Caki2 (cell line): Measurements from ENCODE around the gene GLI2. TPM values are rescaled to one million over a fixed set of nuclear protein-coding genes. Genes with fewer than 3 reads are reported as not detected.

Source experiments
- DNase-seq: peaks from one replicate; pipeline ENCODE4 v3.0.0-alpha.2; 2015; ENCODE audit warnings: low read depth
- in situ Hi-C: cut with HindIII; loops from 2 replicates; pipeline ENCODE4 v1.10.0; 2016; ENCODE audit warnings: low sequenced_read_pairs, low pct_unique_long_range_greater_than_20kb, mixed read lengths
- total RNA-seq: library from RNA; depleted of rRNA; stranded (reverse); fragments of >200 nt; shearing (Covaris generic); gene quantifications from 2 replicates; pipeline ENCODE4 v1.2.3, GENCODE V29; 2014; ENCODE audit warnings: low replicate concordance

The GLI2 gene
- total RNA-seq, 1 experiment from 2014 or later, result 0.44 TPM

- DNase-seq, result no peak
- in situ Hi-C loops, result no loop called here
Observed at GRCh38 chr2:120774557-120775160, 39.0 kb downstream of the GLI2 start.

DNA sequence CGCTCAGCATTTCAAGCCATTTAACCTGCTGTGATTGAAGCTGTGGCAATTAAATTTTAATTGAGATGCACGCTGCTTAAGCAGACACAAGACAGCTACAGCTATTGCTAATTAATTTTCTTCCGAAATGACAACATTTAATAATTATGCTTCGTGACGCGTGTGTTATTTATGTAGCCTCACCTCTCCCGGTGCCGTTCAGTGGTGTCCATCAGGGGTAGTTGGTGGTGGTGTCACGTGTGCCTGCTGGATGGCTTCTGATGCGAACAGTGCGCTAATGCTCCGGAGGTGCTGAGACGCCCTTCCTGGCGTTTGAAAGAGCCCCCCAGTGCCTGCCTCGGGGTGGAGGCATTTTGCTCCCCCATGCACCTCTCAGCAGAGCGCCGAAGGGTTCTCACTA, 39.5 kb downstream of the GLI2 start:
- no peak for DNase-seq
- in situ Hi-C loops, result no loop called here

DNA sequence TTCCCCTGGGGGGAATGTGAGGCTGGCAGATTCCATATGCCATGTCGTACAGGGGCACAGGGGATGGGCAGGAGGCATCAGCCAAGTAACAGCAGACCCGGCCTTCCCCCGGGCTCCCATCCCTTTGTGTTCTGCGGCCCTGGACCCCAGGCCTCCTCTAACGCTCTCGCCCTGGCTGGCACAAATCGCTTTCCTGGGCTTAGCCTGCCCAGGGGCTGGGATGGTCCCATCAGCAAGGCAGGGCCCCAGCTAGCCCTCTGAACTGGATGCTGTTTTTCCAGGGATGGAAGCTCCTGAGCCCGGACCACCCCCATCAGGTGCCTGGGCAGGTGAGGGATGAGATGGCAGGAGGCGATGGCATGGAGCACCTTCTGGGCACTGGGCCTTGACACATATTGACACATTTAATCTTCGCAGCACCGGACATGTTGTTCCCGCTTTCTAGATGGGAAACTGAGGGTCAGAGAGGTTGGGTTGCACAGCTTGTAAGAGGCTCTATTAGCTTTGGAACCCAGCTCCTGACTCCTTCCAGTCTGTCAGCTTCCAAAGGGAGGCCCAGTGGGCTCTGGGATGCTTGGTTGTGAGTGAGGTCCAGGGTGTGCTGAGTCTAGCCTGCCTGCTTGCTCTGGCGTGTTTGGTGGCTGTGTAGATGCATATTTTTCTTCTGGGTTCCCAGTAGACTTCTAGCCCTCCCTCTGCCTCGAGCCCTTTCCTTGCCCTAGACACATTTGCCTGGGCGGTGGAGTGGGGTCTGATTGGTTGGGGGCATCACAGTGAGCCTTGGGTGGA, 40.3 kb downstream of the GLI2 start:
- DNase-seq, result no peak
- in situ Hi-C loops, result no loop called here

DNA sequence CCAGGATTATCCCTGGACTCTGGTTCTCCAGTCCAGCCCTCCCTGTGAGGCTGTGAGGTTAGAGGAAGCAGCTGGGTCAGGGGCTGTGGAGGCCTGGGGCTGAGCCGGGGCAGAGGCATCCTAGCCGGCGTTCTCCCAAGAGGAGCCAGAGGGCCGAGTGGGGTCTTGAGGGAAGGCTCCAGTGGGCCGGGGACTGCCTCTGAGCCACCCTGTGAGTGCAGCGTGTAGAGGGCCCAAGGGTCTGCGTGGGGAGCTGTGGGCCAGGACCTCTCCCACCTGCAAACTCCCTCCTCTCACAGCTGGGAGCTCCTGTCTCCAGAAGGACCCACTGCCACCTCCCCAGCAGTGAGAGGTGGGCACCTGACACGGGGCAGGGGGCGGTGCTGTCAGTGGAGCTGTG, 41.0 kb downstream of the GLI2 start:
- in situ Hi-C loops, result no loop called here
- DNase-seq, result no peak

- DNase-seq, result no peak
- in situ Hi-C loops, result no loop called here
Observed at GRCh38 chr2:120777170-120777751, 41.6 kb downstream of the GLI2 start.

DNA sequence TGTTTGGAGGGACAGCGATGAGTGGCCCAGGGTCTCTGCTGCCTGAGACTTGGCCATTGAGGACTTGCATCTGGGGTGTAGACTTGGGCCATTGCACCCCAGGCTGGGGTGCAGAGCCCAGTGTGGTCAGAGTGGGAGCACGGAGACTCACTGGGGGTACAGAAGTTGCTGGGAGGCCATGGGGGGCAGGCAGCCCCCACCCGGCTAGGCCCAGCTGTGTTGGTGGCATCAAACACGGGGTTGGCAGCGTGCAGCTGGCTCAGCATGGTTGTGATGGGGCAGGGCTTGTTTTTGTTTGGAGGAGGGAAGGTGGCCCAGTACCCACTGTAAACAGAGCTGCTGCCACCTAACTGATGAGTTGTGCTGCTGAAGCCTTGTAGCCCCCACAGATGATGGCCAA, 42.1 kb downstream of the GLI2 start:
- no peak for DNase-seq
- in situ Hi-C loops, result no loop called here

DNA sequence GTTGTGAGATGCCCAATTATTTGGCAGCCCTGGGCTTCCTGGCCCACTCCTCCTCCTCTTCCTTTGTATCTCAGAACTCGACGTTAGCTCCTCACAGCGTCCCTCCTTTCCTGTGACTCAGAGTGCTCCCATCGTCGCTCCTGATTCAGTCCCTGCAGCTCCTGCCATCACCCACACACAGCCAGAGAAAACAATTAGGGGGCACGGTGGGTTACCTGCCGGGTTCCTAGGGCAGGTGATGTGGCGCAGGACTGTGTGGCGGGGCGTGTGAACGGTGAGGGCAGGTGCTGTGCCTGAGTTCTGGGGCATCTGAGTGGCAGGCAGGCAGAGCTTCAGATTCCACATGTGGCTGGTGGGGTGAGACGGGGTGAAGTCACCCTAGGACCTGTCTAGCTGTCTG, 42.6 kb downstream of the GLI2 start:
- in situ Hi-C loops, result no loop called here
- no peak for DNase-seq

- in situ Hi-C loops, result no loop called here
- peak; percentile 73 for DNase-seq
Observed at GRCh38 chr2:120779781-120780283, 44.2 kb downstream of the GLI2 start.

- in situ Hi-C loops, result no loop called here
- no peak for DNase-seq
Observed at GRCh38 chr2:120780402-120780801, 44.7 kb downstream of the GLI2 start.

DNA sequence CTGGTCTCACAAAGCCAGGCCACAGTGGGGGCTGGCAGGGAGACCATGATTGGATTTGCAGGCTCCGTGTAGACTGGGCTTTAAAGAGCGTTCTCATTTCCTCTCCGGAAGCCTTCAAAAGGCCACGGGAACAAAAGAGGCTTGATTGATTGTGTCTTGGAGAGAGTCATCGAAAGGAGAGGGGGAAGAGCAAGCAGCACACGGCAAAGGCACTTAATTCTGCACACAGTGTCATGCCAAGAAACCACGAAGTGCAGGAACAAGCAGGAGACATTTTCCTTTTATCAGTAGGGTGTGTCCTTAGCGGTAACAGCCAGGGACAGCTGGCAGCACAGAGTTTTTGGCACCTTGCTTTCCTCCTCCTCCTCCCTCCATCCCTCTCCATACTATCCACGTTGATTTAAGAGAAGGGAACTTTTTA, 47.7 kb downstream of the GLI2 start:
- in situ Hi-C loops, result no loop called here
- no peak for DNase-seq

DNA sequence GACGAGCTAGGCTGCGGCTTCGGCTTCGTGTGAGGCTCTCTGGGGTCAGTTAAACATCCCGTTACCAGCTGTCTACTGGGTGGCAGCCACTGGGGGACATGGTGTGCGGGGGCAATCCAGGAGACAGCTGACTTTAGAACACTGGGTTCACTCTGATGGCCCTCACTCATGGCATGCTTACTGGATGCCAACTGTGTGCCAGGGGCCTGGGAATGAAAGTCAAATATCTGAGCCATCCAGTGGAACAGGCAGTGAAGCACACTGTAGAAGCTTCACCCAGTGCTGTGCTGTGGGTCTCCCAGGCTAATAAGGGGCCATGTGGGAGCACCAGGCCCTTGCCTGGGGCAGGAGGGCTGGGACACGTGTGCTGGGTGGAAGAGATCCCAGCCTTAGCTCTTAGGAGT, 48.3 kb downstream of the GLI2 start:
- in situ Hi-C loops, result no loop called here
- no peak for DNase-seq
